Dendritic cell treated with granulocyte-macrophage colony-stimulating factor and Interleukin-4, amounts not matched to agents 40 ng/mL and 50 ng/mL, for 4 days (primary cell): ENCODE measurements around the gene ABCC1.

Experiments used
- H3K27ac Mint-ChIP-seq: one replicate; pipeline ENCODE4 v1.8.0; 2022; ENCODE audit warnings: mild to moderate bottlenecking, mixed read lengths
- H3K27me3 Mint-ChIP-seq: one replicate; pipeline ENCODE4 v1.8.0; 2022; ENCODE audit warnings: mild to moderate bottlenecking, mixed read lengths
- H3K36me3 Mint-ChIP-seq: one replicate; pipeline ENCODE4 v1.8.0; 2022; ENCODE audit warnings: low read depth, mixed read lengths
- H3K4me1 Mint-ChIP-seq: one replicate; pipeline ENCODE4 v1.8.0; 2022; ENCODE audit warnings: low read depth, mixed read lengths
- H3K4me3 Mint-ChIP-seq: one replicate; pipeline ENCODE4 v1.8.0; 2022; ENCODE audit warnings: mild to moderate bottlenecking, moderate library complexity, mixed read lengths
- H3K9me3 Mint-ChIP-seq: one replicate; pipeline ENCODE4 v1.8.0; 2022; ENCODE audit warnings: mixed read lengths
- intact Hi-C: fragments of 100-400 bp; cut with micrococcal nuclease; formaldehyde crosslinking; loops from one replicate; pipeline ENCODE4 v1.15.0; 2022

ABCC1 gene

GRCh38 chr16:15966836-15967546, 17.6 kb downstream of the ABCC1 start:
- H3K4me3 Mint-ChIP-seq: no peak overlapping the region
- H3K9me3 Mint-ChIP-seq: peaks cover 36% of the 10 kb centered on the region
- H3K27ac Mint-ChIP-seq: no peak overlapping the region
- peaks cover 57% of the 10 kb centered on the region for H3K36me3 Mint-ChIP-seq
- peaks cover 58% of the 10 kb centered on the region for H3K4me1 Mint-ChIP-seq
- H3K27me3 Mint-ChIP-seq: no peaks in the 10 kb centered on the region
- intact Hi-C loops: no loop called here

- peaks cover 57% of the 10 kb centered on the region for H3K36me3 Mint-ChIP-seq
Observed at GRCh38 chr16:15967655-15968315, 18.4 kb downstream of the ABCC1 start.

GRCh38 chr16:15970202-15970601, 20.8 kb downstream of the ABCC1 start:
- intact Hi-C loops: no loop called here
- Mint-ChIP-seq H3K36me3 (peaks cover 54% of the 10 kb centered on the region), H3K27me3 (no peaks in the 10 kb centered on the region), H3K9me3 (peaks cover 31% of the 10 kb centered on the region), H3K4me1 (peaks cover 59% of the 10 kb centered on the region), H3K27ac (no peak overlapping the region), H3K4me3 (no peak overlapping the region)

More at GRCh38 chr16:15967655-15968315, 18.4 kb downstream of the ABCC1 start:
- Mint-ChIP-seq H3K4me3 (no peak overlapping the region), H3K27me3 (no peaks in the 10 kb centered on the region), H3K27ac (no peak overlapping the region), H3K4me1 (peaks cover 52% of the 10 kb centered on the region), H3K9me3 (peaks cover 35% of the 10 kb centered on the region)
- intact Hi-C loops: no loop called here

GRCh38 chr16:15970743-15971439, 21.5 kb downstream of the ABCC1 start:
- H3K36me3 Mint-ChIP-seq: peaks cover 55% of the 10 kb centered on the region
- intact Hi-C loops: no loop called here
- H3K27me3 Mint-ChIP-seq: no peaks in the 10 kb centered on the region
- peaks cover 31% of the 10 kb centered on the region for H3K9me3 Mint-ChIP-seq
- H3K4me1 Mint-ChIP-seq: peaks cover 59% of the 10 kb centered on the region
- H3K27ac Mint-ChIP-seq: no peak overlapping the region
- H3K4me3 Mint-ChIP-seq: no peak overlapping the region

GRCh38 chr16:15971440-15971815, 22.0 kb downstream of the ABCC1 start:
- H3K27ac Mint-ChIP-seq: no peak overlapping the region
- peaks cover 31% of the 10 kb centered on the region for H3K9me3 Mint-ChIP-seq
- intact Hi-C loops: no loop called here
- peaks cover 55% of the 10 kb centered on the region for H3K36me3 Mint-ChIP-seq
- H3K4me1 Mint-ChIP-seq: peaks cover 65% of the 10 kb centered on the region
- no peaks in the 10 kb centered on the region for H3K27me3 Mint-ChIP-seq
- H3K4me3 Mint-ChIP-seq: no peak overlapping the region

GRCh38 chr16:15972046-15972868, 22.8 kb downstream of the ABCC1 start:
- peaks cover 49% of the 10 kb centered on the region for H3K36me3 Mint-ChIP-seq
- H3K4me3 Mint-ChIP-seq: no peak overlapping the region
- H3K9me3 Mint-ChIP-seq: peaks cover 31% of the 10 kb centered on the region
- H3K27ac Mint-ChIP-seq: no peak overlapping the region
- intact Hi-C loops: no loop called here
- peaks cover 66% of the 10 kb centered on the region for H3K4me1 Mint-ChIP-seq
- no peaks in the 10 kb centered on the region for H3K27me3 Mint-ChIP-seq

- H3K4me3 Mint-ChIP-seq: no peak overlapping the region
- H3K9me3 Mint-ChIP-seq: peaks cover 36% of the 10 kb centered on the region
- H3K27me3 Mint-ChIP-seq: no peaks in the 10 kb centered on the region
- H3K27ac Mint-ChIP-seq: no peak overlapping the region
- intact Hi-C loops: no loop called here
- H3K36me3 Mint-ChIP-seq: peaks cover 61% of the 10 kb centered on the region
- H3K4me1 Mint-ChIP-seq: peaks cover 71% of the 10 kb centered on the region
Observed at GRCh38 chr16:15973421-15973820, 24.0 kb downstream of the ABCC1 start.

GRCh38 chr16:15974057-15974456, 24.6 kb downstream of the ABCC1 start:
- Mint-ChIP-seq H3K27ac (peak overlapping the region; percentile 85), H3K36me3 (peaks cover 67% of the 10 kb centered on the region), H3K27me3 (no peaks in the 10 kb centered on the region), H3K4me3 (no peak overlapping the region), H3K4me1 (peaks cover 71% of the 10 kb centered on the region), H3K9me3 (peaks cover 42% of the 10 kb centered on the region)
- intact Hi-C loops: no loop called here

GRCh38 chr16:15975172-15975571, 25.8 kb downstream of the ABCC1 start:
- peaks cover 48% of the 10 kb centered on the region for H3K9me3 Mint-ChIP-seq
- peak overlapping the region; percentile 85 for H3K27ac Mint-ChIP-seq
- no peak overlapping the region for H3K4me3 Mint-ChIP-seq
- intact Hi-C loops: no loop called here
- peaks cover 64% of the 10 kb centered on the region for H3K4me1 Mint-ChIP-seq
- no peaks in the 10 kb centered on the region for H3K27me3 Mint-ChIP-seq
- H3K36me3 Mint-ChIP-seq: peaks cover 69% of the 10 kb centered on the region

GRCh38 chr16:15976225-15976812, 26.9 kb downstream of the ABCC1 start:
- intact Hi-C loops: no loop called here
- Mint-ChIP-seq H3K9me3 (peaks cover 48% of the 10 kb centered on the region), H3K27ac (peak overlapping the region; percentile 85), H3K4me3 (no peak overlapping the region), H3K27me3 (no peaks in the 10 kb centered on the region), H3K36me3 (peaks cover 69% of the 10 kb centered on the region), H3K4me1 (peaks cover 54% of the 10 kb centered on the region)

- peaks cover 49% of the 10 kb centered on the region for H3K4me1 Mint-ChIP-seq
- intact Hi-C loops: no loop called here
- peak overlapping the region; percentile 32 for H3K4me3 Mint-ChIP-seq
- H3K27me3 Mint-ChIP-seq: no peaks in the 10 kb centered on the region
- H3K27ac Mint-ChIP-seq: peak overlapping the region; percentile 85
- peaks cover 69% of the 10 kb centered on the region for H3K36me3 Mint-ChIP-seq
- peaks cover 48% of the 10 kb centered on the region for H3K9me3 Mint-ChIP-seq
Observed at GRCh38 chr16:15976929-15977637, 27.7 kb downstream of the ABCC1 start.

- H3K4me1 Mint-ChIP-seq: peaks cover 30% of the 10 kb centered on the region
- H3K4me3 Mint-ChIP-seq: no peak overlapping the region
- peaks cover 72% of the 10 kb centered on the region for H3K36me3 Mint-ChIP-seq
- peaks cover 46% of the 10 kb centered on the region for H3K9me3 Mint-ChIP-seq
- intact Hi-C loops: no loop called here
- H3K27me3 Mint-ChIP-seq: no peaks in the 10 kb centered on the region
- H3K27ac Mint-ChIP-seq: no peak overlapping the region
Observed at GRCh38 chr16:15979801-15980200, 30.4 kb downstream of the ABCC1 start.

- no peaks in the 10 kb centered on the region for H3K27me3 Mint-ChIP-seq
- peaks cover 25% of the 10 kb centered on the region for H3K4me1 Mint-ChIP-seq
- H3K4me3 Mint-ChIP-seq: no peak overlapping the region
- intact Hi-C loops: no loop called here
- H3K27ac Mint-ChIP-seq: no peak overlapping the region
- H3K36me3 Mint-ChIP-seq: peaks cover 70% of the 10 kb centered on the region
- H3K9me3 Mint-ChIP-seq: peaks cover 46% of the 10 kb centered on the region
Observed at GRCh38 chr16:15980329-15980728, 30.9 kb downstream of the ABCC1 start.
